HG03064 (cell line): ENCODE measurements around the gene NUP214.
"Not testable (repeated sequence)": the region's sequence is repeated elsewhere in the genome, so short reads cannot be mapped to it uniquely, and the experiment has no call there.

Experiments used
- ATAC-seq: cut with Tn5 transposase; IDR thresholded peaks from one replicate; pipeline ENCODE4 v1.9.1; 2021; ENCODE audit warnings: low read depth; ENCODE audit not compliant: unreplicated experiment

NUP214 gene

GRCh38 chr9:131158673-131159072 lies 33.3 kb downstream of the NUP214 start:
- ATAC-seq, result not testable (repeated sequence)

GRCh38 chr9:131160416-131161112 lies 35.2 kb downstream of the NUP214 start:
- ATAC-seq, result no peak

- ATAC-seq, result no peak
Measured at GRCh38 chr9:131161585-131161984, 36.2 kb downstream of the NUP214 start.

GRCh38 chr9:131162886-131163285 lies 37.5 kb downstream of the NUP214 start:
- no peak for ATAC-seq

GRCh38 chr9:131165523-131165922 lies 40.1 kb downstream of the NUP214 start:
- no peak for ATAC-seq

- ATAC-seq, result no peak
Measured at GRCh38 chr9:131167146-131167692, 41.8 kb downstream of the NUP214 start.

GRCh38 chr9:131167936-131168335 lies 42.5 kb downstream of the NUP214 start:
- no peak for ATAC-seq

- no peak for ATAC-seq
Measured at GRCh38 chr9:131169563-131170240, 44.3 kb downstream of the NUP214 start.

- no peak for ATAC-seq
Measured at GRCh38 chr9:131173995-131174394, 48.6 kb downstream of the NUP214 start.

- ATAC-seq, result no peak
Measured at GRCh38 chr9:131174681-131175239, 49.4 kb downstream of the NUP214 start.

- ATAC-seq, result no peak
Measured at GRCh38 chr9:131177898-131178297, 52.5 kb downstream of the NUP214 start.

GRCh38 chr9:131178382-131178781 lies 53.0 kb downstream of the NUP214 start:
- ATAC-seq, result no peak

GRCh38 chr9:131178926-131179325 lies 53.5 kb downstream of the NUP214 start:
- no peak for ATAC-seq

GRCh38 chr9:131179561-131180219 lies 54.3 kb downstream of the NUP214 start:
- no peak for ATAC-seq

- no peak for ATAC-seq
Measured at GRCh38 chr9:131180454-131180853, 55.1 kb downstream of the NUP214 start.

- no peak for ATAC-seq
Measured at GRCh38 chr9:131181091-131181681, 55.8 kb downstream of the NUP214 start.

GRCh38 chr9:131185924-131186323 lies 60.5 kb downstream of the NUP214 start:
- no peak for ATAC-seq

GRCh38 chr9:131186622-131187021 lies 61.2 kb downstream of the NUP214 start:
- ATAC-seq, result no peak

- ATAC-seq, result no peak
Measured at GRCh38 chr9:131187957-131188356, 62.6 kb downstream of the NUP214 start.

- no peak for ATAC-seq
Measured at GRCh38 chr9:131188976-131189375, 63.6 kb downstream of the NUP214 start.

GRCh38 chr9:131190191-131190590 lies 64.8 kb downstream of the NUP214 start:
- ATAC-seq, result no peak
